ENCODE data around the gene DRD4. TPM values are rescaled to one million over a fixed set of nuclear protein-coding genes. Genes with fewer than 3 reads are reported as not detected.

The DRD4 gene
- total RNA-seq, 1 donor from 2014 or later: 0.08 TPM

DNA sequence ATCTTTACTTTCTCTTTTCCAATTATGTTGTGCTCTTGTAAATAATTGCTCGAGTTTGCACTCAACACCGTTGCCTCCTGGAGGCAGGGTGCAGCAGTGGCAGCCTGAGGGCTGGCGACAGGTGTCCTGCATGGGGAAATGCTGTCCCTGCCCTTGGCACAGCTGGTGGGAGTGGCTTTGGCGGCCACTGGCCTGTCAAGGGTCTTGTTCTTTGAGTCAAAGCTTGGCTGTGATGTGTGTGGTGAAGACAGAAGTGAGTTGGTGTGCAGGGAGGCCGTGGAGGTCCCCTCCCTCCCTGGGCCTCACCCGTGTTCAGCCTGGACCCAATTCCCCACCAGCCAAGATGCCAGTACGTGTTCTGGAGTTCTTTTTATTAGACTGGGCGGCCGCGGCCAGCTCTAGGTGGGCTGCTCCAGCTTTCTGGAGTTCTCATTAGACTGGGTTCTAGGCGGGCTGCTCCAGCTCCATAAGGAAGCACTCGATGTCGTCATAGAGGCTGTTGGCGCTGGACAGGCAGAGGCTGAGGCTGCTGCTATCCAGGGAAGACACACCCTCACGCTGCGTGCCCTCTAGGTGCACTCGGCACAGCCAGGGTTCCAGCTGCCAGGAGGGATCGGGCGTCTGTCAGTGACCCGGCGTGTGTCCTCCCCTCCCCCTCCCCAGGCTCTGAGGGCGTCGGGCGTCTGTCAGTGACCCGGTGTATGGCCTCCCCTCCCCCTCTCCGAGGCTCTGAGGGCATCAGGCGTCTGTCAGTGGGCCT lies 24.7 kb upstream of the DRD4 start:
- TF ChIP-seq, protein P1, sequence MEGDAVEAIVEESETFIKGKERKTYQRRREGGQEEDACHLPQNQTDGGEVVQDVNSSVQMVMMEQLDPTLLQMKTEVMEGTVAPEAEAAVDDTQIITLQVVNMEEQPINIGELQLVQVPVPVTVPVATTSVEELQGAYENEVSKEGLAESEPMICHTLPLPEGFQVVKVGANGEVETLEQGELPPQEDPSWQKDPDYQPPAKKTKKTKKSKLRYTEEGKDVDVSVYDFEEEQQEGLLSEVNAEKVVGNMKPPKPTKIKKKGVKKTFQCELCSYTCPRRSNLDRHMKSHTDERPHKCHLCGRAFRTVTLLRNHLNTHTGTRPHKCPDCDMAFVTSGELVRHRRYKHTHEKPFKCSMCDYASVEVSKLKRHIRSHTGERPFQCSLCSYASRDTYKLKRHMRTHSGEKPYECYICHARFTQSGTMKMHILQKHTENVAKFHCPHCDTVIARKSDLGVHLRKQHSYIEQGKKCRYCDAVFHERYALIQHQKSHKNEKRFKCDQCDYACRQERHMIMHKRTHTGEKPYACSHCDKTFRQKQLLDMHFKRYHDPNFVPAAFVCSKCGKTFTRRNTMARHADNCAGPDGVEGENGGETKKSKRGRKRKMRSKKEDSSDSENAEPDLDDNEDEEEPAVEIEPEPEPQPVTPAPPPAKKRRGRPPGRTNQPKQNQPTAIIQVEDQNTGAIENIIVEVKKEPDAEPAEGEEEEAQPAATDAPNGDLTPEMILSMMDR (IDR thresholded peaks at IDR 0.05; ENCODE audit: insufficient read depth, low read length, poor library complexity, severe bottlenecking): peak; percentile 31
- no peak overlapping the region for H3K4me3 ChIP-seq (ENCODE audit: low read depth, low read length)
- peaks cover 4% of the 10 kb centered on the region for H3K36me3 ChIP-seq (ENCODE audit: control insufficient read depth, insufficient read depth, low read length)
- DNase-seq (ENCODE audit: low read depth): no peak
- no peaks in the 10 kb centered on the region for H3K27me3 ChIP-seq (ENCODE audit: control insufficient read depth, insufficient read depth, low read length)

DNA sequence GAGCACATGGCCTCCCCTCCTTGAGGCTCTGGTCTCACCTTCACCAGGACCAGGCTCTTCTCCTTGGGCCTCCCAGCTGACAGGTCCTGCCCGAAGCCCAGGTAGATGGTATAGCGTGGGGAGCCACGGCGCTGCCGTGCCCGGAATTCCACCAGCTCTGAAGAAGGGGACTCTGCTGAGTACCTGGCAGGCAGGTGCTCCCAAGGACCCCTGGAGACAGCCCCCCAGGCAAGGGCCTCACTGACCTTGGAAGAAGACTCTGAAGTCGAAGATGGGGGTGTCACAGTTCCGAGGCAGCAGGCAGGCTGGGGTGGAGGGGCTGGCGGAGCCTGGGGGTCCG lies 24.1 kb upstream of the DRD4 start:
- TF ChIP-seq, protein P1 (IDR thresholded peaks at IDR 0.05; ENCODE audit: insufficient read depth, low read length, poor library complexity, severe bottlenecking): no peak
- no peaks in the 10 kb centered on the region for H3K27me3 ChIP-seq (ENCODE audit: control insufficient read depth, insufficient read depth, low read length)
- H3K4me3 ChIP-seq (ENCODE audit: low read depth, low read length): no peak overlapping the region
- DNase-seq (ENCODE audit: low read depth): no peak
- H3K36me3 ChIP-seq (ENCODE audit: control insufficient read depth, insufficient read depth, low read length): peaks cover 4% of the 10 kb centered on the region

DNA sequence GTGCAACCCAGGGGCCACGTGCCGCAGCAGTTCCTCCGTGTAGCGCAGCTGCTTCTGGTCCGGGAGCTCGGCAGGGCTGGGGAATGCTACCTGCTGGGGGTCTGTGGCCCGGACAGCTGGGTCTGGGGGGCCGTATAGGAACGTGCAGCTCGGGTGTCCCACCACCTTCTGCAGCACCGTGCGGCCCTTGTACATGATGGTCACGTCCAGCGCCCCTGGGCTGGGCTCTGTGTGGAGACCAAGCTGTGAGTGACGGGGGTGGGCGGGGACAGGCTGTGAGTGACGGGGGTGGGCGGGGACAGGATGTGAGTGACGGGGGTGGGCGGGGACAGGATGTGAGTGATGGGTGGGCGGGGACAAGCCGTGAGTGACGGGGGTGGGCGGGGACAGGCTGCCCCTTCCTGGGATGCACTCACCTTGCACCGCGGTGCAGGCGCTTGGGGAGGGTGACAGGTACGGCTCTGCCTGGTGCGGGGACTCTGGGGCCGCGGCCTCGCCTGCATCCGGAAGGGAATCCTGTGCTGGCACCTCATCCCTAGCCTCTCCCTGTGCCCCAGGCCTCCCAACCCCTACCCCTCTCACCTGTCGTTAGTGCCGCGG lies 23.6 kb upstream of the DRD4 start:
- Histone ChIP-seq H3K36me3 (ENCODE audit: control insufficient read depth, insufficient read depth, low read length) (peaks cover 4% of the 10 kb centered on the region), H3K4me3 (ENCODE audit: low read depth, low read length) (no peak overlapping the region), H3K27me3 (ENCODE audit: control insufficient read depth, insufficient read depth, low read length) (no peaks in the 10 kb centered on the region)
- TF ChIP-seq, protein P1 (IDR thresholded peaks at IDR 0.05; ENCODE audit: insufficient read depth, low read length, poor library complexity, severe bottlenecking): no peak
- no peak for DNase-seq (ENCODE audit: low read depth)

DNA sequence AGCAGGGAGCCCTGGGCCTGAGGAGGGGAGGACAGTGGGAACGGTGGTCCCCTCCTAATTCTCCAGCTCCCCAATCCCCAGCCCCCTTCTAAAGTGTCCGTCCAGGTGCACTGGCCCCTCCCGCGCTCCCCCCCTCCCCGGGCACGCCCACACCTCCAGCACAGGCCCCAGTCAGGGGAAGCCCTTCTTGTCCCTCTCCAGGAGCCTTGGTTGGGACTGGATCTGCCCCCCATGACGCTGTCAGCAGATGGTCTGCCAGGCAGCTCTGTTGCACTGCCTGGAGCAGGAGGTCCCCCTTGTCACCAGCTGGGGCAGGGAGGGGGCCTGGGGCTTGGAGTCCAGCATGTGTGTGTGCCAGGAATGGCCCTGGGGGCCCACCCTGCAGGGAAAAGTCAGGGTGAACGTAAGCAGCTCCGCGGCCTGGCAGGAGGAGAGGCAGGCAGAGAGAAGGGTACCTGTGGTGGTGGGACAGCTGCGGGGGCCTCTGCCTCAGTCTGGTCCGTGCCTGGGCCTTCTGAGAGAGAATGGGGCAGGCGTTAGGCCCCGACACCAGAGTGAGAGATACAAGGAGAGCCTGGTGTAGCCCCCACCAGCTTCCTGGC lies 22.9 kb upstream of the DRD4 start:
- TF ChIP-seq, protein P1 (IDR thresholded peaks at IDR 0.05; ENCODE audit: insufficient read depth, low read length, poor library complexity, severe bottlenecking): no peak
- no peaks in the 10 kb centered on the region for H3K27me3 ChIP-seq (ENCODE audit: control insufficient read depth, insufficient read depth, low read length)
- H3K4me3 ChIP-seq (ENCODE audit: low read depth, low read length): no peak overlapping the region
- H3K36me3 ChIP-seq (ENCODE audit: control insufficient read depth, insufficient read depth, low read length): peaks cover 4% of the 10 kb centered on the region
- no peak for DNase-seq (ENCODE audit: low read depth)

DNA sequence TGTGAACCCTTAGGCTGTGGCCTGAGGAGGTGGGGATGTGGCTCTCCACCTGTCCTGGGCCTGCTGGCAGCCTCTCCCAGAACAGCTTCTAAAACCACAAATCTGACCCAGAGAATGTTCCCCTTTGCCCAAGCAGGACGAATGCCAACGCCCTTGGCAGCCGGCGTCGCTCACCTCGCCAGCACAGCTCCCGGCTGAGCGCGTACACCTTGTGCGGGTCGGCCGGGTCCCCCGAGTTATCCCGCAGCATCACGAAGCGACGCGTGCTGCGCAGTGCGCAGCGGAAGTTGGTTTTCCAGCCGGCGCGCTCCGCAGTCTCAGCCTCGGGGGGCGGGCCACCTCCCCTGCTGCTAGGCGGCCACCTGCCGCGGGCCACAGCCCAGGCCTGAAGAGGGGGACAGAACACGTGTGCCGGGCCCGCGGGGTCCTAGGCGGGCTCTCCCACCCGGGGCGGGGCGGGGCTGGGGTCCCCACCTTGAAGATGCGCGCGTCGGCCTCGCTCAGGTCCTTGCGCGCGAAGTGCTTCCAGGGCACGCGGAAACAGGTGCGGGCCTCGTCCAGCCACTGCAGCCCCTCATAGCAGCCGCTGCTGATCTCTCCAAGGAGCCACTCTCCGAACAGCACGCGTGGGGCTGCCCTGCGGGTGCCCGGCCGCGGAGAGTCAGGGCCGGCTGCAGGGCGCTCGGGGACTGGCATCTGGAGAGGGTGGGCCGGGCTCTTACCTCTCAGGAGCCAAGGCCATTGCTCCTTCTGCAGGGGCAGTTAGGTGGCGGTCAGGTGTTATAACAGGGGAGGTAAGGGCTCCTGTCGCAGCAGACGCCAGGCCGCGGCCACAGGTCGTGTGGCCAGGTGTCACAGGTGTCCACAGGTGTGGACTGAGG lies 22.2 kb upstream of the DRD4 start:
- H3K4me3 ChIP-seq (ENCODE audit: low read depth, low read length): peak overlapping the region; percentile 80
- no peak for DNase-seq (ENCODE audit: low read depth)
- H3K36me3 ChIP-seq (ENCODE audit: control insufficient read depth, insufficient read depth, low read length): peaks cover 4% of the 10 kb centered on the region
- TF ChIP-seq, protein P1 (IDR thresholded peaks at IDR 0.05; ENCODE audit: insufficient read depth, low read length, poor library complexity, severe bottlenecking): no peak
- peaks cover 2% of the 10 kb centered on the region for H3K27me3 ChIP-seq (ENCODE audit: control insufficient read depth, insufficient read depth, low read length)
